GM21825 (cell line): ENCODE measurements around the gene C5orf58.

Experiments
- ATAC-seq: cut with Tn5 transposase; IDR thresholded peaks from one replicate; pipeline ENCODE4 v1.9.1; 2021; ENCODE audit warnings: mild to moderate bottlenecking, moderate library complexity; ENCODE audit not compliant: unreplicated experiment

The C5orf58 gene

DNA sequence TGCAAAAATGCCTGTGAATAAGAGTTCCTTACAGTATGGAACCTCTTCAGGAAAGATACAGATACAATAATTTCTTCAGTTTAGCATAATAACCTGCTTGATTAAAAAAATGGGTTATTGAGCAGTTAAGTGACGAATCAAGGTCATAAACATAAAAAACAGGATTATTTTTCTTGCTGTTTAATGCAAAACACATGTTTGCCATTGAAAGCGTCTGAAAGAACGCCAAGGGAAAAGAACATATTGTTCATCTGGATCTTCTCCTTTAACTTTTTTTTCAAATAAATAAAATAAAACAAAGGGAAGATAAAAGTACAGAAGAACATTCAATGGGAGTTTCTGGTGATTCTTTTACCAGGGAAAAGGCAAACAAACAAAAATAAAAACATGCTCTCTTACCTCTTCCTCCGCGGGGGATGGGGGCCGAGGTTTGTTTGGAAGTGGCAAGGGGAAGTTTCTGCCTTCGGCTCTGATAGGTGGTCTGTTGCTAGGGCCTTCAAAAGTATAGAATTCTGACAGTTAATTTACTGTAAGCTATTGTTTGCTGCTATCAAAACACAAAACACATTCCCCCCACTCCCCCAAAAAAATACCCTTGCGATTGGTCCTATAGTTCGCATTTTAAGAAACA is 20.1 kb downstream of the C5orf58 start:
- ATAC-seq, result no peak

DNA sequence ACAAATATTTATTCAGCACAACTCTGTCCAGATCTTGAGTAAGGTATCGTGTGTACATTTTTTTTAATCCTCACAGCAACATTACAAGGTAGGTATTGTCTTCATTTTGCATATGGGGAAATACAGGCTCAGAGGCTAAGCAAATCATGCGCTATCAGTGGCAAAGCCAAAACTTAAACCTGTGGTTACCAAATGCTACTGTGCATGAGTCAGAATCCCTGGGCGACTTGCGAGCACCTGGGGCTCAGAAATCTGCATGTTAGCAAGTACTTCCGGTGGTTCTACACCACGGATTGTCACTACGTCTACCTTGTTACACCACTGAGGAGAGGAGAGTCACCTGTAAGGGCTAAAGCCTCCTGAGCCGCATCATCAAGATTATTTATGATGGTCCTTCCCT is 21.3 kb downstream of the C5orf58 start:
- ATAC-seq, result peak; percentile 95

DNA sequence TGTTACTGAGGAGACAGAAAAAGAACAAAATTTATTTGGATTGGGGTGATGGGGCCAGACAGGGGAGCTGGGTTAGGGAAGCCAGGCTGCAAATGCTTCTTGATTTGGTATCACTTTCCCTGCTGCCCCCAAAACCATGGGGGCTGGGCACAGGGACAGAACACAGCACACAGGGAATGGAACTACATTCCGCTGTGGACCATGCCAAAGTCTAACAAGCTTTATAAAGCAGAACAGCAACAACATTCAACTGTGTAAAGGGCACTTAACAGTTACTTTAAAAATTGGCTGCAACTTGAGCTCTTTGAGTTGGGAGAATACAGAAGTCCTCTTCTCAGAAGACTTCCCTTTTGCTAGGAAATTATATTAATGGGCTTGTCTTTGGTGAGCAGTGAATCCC is 23.8 kb downstream of the C5orf58 start:
- ATAC-seq, result no peak

DNA sequence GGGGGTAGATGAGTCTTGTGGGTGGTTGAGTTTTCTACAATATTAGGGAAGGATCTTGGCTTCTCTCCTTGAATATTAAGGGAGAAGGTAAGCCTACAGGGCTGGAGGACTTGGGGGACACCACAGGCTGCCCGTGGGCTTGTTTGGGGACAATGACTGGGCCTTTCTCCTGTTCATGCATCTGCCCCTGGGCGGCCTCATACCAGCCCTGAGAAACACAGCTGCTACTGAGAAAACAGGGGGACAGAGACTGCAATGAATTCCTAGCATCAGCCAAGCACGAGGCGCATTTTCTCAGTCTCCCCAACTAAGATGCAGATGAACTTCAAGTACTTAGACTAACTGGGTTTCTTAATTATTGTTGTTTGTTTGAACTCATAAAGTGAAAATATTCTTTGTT is 24.6 kb downstream of the C5orf58 start:
- ATAC-seq, result no peak

DNA sequence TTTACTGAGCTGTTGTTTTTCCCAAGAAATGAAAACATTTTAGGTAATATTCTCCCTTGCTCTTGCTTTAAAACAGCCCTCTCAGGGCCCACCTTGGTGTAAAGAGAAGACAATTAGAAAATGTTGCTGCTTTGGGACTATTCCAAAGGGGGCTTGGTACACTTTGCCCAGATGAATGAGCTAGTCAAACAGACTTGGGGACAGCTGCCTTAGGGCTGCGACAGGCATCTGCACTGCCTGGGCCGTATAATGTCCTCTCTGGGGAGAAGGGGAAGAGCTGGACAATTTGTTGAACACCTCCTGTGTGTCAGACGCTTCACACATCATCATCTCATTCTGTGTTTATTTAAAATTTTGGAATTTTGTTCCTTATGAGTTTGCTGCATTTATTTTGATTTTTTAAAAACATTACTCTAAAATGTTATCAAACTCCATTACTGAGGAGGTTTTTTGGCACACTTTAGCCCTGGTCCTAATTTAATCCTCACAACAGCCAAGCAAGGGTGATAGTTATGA is 28.8 kb downstream of the C5orf58 start:
- no peak for ATAC-seq

DNA sequence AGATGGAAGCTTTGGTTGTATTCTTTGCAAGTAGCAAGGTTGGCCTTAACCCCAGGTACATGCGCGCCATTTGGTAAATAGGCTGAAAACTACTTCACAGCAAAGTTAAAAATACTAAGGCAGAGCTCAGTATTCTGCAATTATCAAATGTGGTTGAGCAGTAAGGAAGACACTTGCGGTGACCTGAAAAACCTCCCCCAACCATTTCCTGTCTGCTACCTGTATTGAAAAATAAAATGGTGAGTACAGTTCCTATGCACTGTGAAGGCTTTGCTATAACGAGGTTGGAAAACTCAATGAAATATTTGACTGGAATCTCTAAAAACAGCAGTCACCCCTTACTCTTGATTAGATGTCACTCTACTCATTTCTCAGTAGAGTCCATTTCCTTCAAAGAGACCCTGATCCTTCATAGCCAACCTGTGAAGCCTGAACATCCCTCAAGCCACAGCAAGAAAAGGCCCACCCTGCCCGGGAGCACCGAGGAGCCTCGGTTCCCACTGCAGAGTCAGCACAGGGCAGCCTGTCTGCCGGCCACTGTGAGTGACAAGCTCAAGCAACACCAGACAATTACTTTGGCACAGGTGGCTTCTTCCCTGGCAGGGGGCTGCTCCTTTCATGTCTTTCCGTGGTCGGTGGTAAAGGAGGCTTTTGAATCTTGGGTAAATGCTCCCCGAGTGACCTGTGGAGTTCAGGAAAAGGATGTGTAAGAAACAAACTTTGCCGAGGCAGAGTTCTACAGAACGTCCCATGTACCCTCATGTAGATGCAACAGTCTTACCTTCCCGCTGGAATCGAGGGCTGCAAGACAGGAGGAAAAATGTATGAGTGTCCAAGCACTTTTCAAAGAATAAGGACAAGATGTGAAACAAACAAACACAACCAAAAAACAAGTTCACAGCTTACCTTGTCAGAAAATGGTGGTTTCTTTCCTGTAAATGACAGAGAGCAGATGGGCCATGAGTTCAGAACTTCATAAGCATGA is 29.6 kb downstream of the C5orf58 start:
- no peak for ATAC-seq

DNA sequence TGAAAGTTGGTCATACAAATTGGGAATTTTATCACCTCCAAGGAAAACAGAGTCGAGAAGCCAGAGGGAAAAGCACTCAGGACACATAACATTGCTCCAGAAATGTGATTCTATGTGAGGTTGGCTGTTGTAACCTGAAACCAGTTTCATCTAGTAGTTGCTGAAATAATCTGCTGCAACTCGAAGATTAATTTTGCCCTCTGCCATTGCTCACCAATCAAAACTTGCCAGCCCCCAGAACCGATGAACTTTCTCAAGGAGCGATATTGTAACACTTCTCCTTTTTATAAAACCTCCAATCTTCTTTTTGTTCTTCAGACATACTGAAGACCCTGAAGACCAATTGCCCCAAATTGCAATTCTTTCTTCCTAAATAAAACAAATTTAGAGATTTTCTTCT is 31.1 kb downstream of the C5orf58 start:
- ATAC-seq, result no peak

DNA sequence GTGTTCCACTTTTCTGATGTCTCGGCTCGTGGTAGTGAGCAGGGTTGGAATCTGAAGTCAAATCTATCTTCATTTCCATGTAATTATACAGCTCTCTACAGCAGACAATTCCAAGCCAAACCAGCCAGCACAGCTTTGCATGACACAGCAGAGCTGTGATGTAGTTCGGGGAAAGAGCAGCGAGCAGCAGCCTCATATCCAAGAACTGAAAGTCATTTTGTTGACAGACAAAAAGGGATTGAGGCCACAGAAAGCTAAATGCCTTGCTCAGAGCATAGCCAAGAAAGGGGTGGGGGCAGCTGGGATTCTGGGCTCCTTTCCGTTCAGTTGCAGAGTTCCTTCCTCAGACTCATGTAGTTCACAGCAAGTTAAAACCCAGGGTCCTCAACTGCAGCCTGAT is 32.7 kb downstream of the C5orf58 start:
- ATAC-seq, result no peak

DNA sequence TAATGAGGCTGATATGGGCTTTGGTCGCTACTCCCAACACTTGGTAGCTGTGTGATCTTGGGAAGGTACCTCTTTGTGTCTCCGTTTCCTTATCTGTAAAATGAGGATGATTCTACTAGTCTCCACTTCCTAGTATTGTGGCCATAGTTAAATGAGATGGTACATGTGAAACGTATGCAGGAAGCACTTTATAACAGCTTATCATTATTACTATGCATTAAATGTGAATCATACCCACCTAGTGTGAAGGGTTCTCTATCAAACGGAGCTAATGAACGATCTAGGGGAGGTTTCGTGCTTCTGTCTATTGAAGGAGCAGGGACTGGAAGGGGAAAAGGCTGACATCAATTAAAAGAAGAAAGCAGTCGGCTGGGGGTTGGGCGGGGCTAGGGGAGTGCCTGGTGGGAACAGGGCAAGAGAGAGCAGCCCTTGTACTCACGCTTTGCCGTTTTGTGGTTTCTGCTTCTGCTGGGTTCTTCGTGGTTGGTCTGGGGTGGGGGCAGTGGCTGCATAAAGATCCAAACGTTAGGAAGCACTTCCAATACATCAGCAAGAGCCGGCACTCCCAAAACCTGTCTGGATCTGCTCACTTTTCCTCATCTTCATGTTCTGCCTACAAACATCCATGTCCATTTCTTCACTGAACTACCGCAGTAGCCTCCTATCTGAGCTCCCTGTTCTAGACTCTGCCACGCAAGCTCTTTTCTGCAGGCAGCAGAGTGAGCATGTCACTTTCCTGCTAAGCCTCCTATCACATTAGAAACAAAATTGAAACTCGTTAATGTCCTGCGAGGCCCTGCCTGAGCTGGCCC is 34.0 kb downstream of the C5orf58 start:
- no peak for ATAC-seq

DNA sequence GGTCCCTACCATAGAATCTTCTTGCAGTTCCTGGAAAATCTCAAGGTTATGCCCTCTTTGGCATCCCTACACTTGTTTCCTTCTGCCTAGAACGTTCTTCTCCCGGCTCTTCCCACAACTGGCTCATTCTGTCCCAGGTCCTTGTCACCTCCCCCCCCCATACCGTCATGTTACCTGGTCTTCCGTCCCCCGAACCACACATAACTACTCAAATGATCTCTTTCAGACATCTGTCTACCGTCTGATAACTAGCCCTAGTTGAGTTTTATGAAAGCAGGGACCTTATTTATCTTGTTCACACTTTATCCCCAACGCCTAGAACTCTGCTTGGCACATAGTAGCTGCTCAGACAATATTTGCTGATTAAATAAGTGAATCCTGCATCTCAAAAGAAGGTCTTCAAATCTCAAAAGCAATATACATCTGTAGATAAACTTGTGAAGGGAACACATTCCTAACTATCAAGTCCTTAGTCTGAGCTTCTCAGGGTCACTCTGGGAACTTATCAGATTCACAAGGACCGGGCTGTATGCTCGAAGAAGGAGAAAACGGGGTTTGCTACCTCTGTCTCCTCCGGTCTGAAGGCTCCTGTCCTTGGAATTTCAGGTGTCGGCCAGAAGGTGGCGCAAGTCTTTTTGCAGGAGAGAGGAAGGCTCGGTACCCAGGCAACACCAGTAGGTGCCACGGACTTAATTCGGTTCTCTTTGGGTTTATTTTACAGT is 34.8 kb downstream of the C5orf58 start:
- peak; percentile 82 for ATAC-seq

DNA sequence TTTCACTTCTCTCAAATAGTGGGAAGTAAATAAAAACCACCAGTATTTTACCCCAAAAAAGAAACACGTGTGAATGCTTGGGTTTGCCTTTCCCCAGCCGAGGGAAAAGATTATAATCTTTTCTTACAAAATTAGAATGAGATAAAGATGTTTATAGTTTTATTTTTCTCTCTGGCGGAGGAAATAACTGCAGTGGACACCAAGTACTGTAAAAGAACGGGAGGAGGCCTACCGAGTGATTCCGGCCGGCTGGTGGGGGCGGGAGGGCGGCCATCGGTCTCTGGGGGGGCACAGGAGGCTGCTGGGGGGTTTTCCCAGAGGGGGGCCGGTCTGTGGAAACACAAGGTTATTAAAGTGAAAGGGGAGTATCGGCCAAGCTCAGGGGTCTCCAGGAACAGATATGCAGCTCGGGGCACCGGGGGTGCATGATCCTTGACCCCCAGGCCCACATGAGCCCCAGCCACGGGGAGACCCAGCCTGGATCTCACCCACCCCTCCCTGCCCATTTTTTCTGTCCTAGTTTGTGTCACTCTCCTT is 35.4 kb downstream of the C5orf58 start:
- ATAC-seq, result no peak

DNA sequence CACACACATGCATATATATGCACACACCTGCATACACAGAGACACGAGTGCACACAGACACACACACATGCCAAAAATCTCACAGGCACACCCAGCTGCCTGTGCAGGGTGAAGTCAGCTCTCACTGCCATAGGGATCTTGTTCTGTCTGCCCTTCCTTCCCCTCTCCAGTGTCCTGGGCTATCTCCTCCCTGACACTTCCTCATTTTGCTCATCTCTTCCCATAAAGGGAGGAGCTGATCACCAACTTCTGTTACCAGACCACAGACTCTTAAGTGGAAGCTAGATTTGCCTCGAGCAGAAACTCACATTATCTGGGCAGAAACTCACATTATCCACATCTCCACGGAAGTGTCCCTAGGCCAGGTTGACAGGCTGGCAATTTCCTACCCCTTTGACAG is 36.1 kb downstream of the C5orf58 start:
- ATAC-seq, result no peak

DNA sequence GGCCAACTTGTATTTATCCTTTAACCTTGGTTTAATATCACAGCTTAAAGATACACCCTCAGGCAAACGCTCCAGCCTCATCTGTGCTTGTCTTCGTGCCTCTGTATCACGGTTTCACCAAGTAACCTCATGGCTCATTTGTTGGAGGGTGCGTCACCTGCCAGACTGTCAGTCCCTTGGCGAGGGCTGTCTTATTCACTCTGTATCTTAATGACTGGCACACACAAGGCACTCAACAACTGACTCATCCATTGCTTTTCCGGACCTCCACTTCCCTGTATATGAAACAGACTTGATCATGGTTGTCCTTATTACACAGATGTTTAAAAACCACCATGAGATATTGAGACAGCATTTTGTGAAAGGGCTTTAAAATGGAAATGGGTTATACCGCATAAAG is 36.8 kb downstream of the C5orf58 start:
- no peak for ATAC-seq

DNA sequence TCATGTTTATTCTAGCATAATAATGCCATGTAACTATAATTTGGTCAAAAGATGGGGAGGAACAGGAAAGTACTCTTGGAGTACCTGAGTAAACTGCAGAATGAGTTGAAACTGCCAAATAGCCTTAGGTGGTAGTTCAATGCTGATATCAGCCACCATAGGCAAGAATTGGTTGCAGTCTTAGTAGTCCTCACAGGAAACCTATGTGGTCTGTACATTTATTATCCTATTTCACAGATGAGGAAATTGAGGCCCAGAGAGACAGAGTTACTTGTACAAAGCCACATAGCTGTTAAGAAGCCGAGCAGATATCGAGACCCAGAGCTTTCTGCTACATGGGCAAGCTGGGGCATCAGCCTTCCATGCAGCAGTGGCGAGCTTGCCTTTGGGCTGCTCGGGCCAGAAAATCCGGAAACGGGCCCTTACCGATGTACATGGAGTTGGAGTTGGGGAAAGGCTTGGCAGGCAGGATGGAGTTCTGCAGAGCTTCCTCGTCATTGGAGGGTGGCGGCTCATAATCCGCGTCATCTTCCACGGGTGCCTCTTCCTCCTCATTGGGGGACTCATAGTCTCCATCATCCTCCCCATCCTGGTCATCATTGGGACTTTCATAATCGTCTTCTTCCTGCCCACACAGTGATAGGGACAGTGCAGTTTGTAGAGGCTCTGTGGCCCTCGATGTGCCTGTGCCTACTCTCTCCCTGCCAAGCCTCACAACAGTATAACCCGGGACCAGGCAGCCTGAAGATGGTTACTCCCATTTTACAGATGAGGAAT is 37.7 kb downstream of the C5orf58 start:
- no peak for ATAC-seq

DNA sequence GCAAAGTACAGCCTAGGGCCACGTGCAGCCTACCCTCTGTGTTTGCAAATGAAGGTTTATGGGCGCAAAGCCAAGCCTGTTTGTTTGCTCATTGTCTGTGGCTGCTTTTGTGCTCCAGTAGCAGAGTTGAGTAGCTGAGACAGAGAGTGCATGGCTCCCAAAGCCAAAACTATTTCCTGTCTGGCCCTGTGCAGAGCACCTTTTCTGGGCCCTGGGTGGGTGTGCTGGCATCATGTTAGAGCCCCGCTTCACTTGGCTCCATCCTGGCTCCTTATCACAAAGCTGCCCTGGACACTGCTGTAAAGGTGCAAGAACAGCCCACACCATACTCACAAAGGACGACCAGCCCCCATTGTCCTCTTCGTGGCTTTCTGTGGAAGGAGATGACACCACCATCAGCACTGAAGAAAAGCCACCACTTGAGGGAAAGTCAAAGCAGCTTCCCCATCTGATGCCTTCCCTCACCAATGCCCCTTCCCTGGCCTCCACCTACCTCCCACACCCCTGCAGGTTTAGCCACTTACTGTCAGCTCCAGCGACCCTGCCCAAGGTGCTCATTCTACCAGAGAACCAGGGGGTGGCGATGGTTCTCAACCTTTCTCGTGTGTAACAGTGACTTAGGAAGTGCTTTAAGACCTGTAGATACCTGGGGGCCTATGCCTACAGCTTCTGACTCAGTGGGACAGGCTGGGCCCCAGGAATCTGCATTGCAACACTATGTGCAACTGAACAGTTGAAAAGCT is 41.4 kb downstream of the C5orf58 start:
- ATAC-seq, result no peak

DNA sequence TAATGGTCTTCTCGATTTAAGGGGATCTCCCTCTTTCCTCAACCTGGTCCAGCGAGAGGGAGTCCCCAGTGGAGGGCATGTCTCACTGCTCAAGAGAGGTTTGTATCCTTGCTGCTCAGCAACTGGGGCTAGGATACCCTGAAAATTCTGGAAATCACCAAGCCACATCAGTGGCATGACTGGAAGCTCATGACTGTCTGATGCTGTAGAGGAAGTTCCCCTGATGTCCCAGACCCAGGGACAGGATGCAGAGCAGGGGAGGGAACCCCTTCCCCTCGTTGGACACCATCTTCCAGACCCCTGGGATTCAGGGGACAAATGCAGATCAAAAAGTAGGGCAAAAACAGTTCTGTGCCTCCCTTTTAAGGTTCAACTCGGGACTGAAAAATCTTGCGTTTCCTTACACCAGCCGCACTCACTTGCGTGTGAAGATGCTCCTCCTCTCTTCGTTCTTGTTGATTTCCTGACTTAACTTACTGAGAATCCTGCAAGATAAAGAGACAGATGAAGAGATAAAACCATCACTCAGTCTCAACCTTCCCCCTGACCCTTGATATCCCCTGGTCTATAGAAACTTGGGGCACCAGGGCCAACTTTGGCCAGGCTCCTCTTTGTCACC is 42.7 kb downstream of the C5orf58 start:
- ATAC-seq, result no peak

DNA sequence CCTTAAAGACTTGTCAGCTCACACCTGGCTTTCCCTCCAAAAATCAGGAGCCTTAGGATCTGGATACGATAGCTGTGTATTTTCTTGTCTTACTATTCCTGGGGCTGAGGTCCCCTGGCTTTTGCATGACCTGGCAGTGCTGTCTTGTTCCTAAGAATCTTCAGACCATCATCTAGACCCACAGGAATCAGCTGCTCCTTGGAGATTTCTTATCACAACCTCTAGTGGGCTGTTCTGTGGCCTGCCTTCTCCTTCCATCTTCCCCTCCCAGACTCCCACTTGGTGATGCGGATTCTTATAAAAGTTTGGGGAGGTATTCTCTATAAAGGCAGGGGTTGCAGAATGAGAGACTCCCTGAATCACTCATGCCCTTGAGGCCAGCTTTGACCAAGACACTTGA is 43.4 kb downstream of the C5orf58 start:
- no peak for ATAC-seq

DNA sequence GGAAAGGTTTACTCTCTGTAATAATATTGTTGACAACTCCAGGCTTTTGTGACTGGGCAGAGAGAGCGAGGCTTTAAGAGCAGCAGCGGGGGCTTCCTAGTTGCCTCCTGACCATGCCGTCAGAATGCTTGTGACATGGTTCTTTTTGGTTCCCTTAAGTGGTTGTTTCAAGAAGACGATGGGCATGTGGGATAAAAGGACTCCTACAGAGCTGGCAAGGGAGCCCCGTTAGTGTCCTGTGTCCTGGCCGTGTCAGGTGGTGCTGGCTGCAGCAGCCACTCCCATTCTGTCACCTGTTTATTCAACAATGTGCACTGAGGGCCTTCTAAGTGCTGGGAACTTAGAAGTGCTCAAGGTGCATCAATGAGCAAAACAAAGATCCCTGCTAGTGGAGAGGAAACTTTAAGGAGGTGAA is 45.1 kb downstream of the C5orf58 start:
- ATAC-seq, result no peak
